Colonic mucosa (tissue), 4 donors: ENCODE measurements around the gene ENTPD8. TPM values are rescaled to one million over a fixed set of nuclear protein-coding genes. Genes with fewer than 3 reads are reported as not detected.
"Not testable (repeated sequence)": the region's sequence is repeated elsewhere in the genome, so short reads cannot be mapped to it uniquely, and the experiment has no call there.

ENCODE experiments used
- DNase-seq: peaks from one replicate; pipeline ENCODE4 v3.0.0-alpha.2; 2020
- H3K27ac ChIP-seq: fragments of 200-600 bp; one replicate; pipeline ENCODE4 v1.8.0; 2021
- H3K27me3 ChIP-seq: fragments of 200-600 bp; one replicate; pipeline ENCODE4 v1.8.0; 2021
- H3K36me3 ChIP-seq: fragments of 200-600 bp; one replicate; pipeline ENCODE4 v1.8.0; 2021
- H3K4me1 ChIP-seq: fragments of 200-600 bp; one replicate; pipeline ENCODE4 v1.8.0; 2021; ENCODE audit warnings: mild to moderate bottlenecking
- H3K4me3 ChIP-seq: fragments of 200-600 bp; one replicate; pipeline ENCODE4 v1.8.0; 2021
- H3K9ac ChIP-seq, 2 donors: one replicate each; pipeline ENCODE4 v1.7.0; 2013; ENCODE audit warnings: control low read depth in 2 of 2, low read depth in 2 of 2, low read length in 2 of 2
- H3K9me3 ChIP-seq: fragments of 200-600 bp; one replicate; pipeline ENCODE4 v1.8.0; 2021
- CTCF ChIP-seq: fragments of 200-600 bp; IDR thresholded peaks from one replicate; pipeline ENCODE4 v1.8.0; 2022; ENCODE audit warnings: antibody characterized with exemption, mild to moderate bottlenecking
- intact Hi-C: fragments of 100-400 bp; cut with DNase I; formaldehyde crosslinking; loops from one replicate; pipeline ENCODE4 v1.14.1; 2022
- total RNA-seq, 2 donors: library from RNA; stranded (reverse); fragmentation: NEBNext Ultra II Directional in 1 of 2; extraction: Animal tissue kit (Norgen Biotek cat#: 25700) in 1 of 2; gene quantifications; one replicate each; pipeline ENCODE4 v1.2.1, GENCODE V29; 2021
- donor health status: healthy.
- donor health status: DM: no; HTN: no; CAD: no.
- donor health status: DM: no; HTN: no; CAD: no.

The ENTPD8 gene
- total RNA-seq, 2 donors from 2014 or later: 48.3 to 72.0 TPM

GRCh38 chr9:137467896-137468295, 26.7 kb upstream of the ENTPD8 start:
- H3K4me3 ChIP-seq: no peak overlapping the region
- no peaks in the 10 kb centered on the region for H3K36me3 ChIP-seq
- H3K27ac ChIP-seq: no peak overlapping the region
- no peaks in the 10 kb centered on the region for H3K9me3 ChIP-seq
- no peaks in the 10 kb centered on the region for H3K27me3 ChIP-seq
- no peak for DNase-seq
- no peaks in the 10 kb centered on the region for H3K4me1 ChIP-seq
- no peak overlapping the region for H3K9ac ChIP-seq
- TF ChIP-seq CTCF: no peak
- intact Hi-C loops: no loop called here

DNA sequence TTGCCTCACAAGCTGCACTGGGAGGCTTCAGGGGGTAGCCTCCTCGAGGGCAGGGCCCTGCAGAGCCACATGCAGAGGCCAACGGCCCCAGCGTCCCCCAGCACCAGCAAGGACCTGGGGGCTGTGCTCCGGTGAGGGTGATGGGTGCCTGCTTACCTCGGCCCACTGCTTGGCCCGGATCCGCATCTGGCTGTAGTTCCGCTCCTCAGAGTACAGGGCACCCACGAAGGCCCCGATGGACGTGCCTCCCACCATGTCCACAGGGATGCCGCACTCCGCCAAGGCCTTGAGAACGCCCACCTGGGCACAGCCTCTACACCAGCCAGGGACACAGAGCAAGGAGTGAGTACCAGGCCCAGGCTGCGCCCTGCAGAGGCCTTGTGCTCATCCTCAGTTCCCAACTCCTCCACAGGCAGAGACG, 26.0 kb upstream of the ENTPD8 start:
- no peaks in the 10 kb centered on the region for H3K27me3 ChIP-seq
- H3K27ac ChIP-seq: no peak overlapping the region
- H3K4me3 ChIP-seq: no peak overlapping the region
- no peak for TF ChIP-seq CTCF
- DNase-seq: no peak
- intact Hi-C loops: no loop called here
- H3K9me3 ChIP-seq: no peaks in the 10 kb centered on the region
- H3K36me3 ChIP-seq: no peaks in the 10 kb centered on the region
- H3K4me1 ChIP-seq: no peaks in the 10 kb centered on the region
- no peak overlapping the region for H3K9ac ChIP-seq

DNA sequence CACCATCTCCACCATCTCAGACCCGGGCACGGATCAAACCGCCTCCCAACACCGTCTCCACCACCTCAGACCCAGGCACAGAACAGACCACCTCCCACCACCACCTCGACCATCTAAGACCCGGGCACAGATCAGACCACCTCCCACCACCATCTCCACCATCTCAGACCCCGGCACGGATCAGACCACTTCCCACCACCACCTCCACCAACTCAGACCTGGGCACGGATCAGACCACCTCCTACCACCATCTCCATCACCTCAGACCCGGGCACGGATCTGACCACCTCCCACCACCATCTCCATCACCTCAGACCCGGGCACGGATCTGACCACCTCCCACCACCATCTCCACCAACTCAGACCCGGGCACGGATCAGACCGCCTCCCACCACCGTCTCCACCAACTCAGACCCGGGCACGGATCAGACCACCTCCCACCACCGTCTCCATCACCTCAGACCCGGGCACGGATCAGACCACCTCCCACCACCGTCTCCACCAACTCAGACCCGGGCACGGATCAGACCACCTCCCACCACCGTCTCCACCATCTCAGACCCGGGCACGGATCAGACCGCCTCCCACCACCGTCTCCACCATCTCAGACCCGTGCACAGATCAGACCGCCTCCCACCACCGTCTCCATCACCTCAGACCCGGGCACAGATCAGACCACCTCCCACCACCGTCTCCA, 25.4 kb upstream of the ENTPD8 start:
- H3K9me3 ChIP-seq, H3K4me1 ChIP-seq, H3K27me3 ChIP-seq, H3K4me3 ChIP-seq, intact Hi-C loops, H3K36me3 ChIP-seq, H3K27ac ChIP-seq, H3K9ac ChIP-seq, DNase-seq: not testable (repeated sequence)

- no peak for DNase-seq
- TF ChIP-seq CTCF: no peak
- Histone ChIP-seq H3K36me3 (no peaks in the 10 kb centered on the region), H3K4me1 (no peaks in the 10 kb centered on the region), H3K4me3 (no peak overlapping the region), H3K27ac (no peak overlapping the region), H3K9me3 (no peaks in the 10 kb centered on the region), H3K9ac (no peak overlapping the region), H3K27me3 (no peaks in the 10 kb centered on the region)
- intact Hi-C loops: no loop called here
Measured at GRCh38 chr9:137465720-137466388, 24.7 kb upstream of the ENTPD8 start.

DNA sequence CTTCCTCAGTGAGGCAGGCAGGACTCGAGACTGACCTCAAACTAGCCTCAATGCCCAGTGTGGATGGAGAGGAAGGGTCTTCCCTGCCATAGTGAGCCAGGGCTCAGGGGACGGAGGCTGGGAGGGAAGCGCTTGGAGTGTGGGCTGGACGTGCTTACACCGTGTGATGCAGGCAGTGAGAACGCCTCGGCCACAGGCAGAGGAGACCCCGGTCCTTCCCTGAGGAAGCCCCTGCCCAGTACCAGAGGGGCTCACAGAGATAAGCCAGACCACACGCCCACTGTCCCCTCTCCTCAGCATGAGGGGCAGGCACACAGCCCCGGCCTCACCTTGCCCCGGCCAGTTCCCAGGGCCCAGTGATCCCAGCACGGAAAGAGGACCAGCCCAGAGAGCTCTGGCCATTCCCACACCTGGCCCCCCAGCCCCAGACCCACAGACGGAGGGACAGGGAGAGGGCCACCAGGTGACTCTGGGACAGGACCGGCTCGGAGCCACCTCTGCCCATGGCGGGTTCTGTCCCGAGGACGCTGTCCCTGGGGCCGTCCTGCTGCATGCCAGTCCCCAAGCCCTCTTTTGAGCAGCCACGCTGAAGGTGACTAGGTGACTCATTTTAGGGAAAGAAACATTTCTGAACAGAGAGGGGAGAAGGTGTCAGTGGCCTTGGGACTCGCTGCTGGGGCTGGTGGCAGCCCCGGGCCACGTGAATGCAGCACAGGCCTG, 24.0 kb upstream of the ENTPD8 start:
- DNase-seq: no peak
- Histone ChIP-seq H3K27me3 (no peaks in the 10 kb centered on the region), H3K36me3 (no peaks in the 10 kb centered on the region), H3K9me3 (no peaks in the 10 kb centered on the region), H3K27ac (no peak overlapping the region), H3K4me1 (no peaks in the 10 kb centered on the region), H3K4me3 (no peak overlapping the region), H3K9ac (no peak overlapping the region)
- intact Hi-C loops: no loop called here
- TF ChIP-seq CTCF: no peak
